ENCODE results near the gene SLC7A6OS.

Gene SLC7A6OS

DNA sequence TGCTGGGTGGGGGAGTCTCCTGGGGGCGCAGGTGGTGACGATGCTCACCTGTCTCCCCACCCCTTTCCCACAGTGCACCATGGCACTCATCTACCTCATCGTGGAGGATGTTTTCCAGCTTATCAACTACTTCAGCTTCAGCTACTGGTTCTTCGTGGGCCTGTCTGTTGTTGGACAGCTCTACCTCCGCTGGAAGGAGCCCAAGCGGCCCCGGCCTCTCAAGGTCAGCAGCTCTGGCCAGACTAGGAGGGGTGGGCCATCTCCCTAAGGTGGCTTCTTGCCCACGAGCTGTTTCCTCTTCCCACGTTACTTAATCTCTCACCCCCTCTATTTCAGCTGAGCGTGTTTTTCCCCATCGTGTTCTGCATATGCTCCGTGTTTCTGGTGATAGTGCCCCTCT lies 14.5 kb downstream of the SLC7A6OS start:
- no peak overlapping the region for H3K27ac ChIP-seq (ENCODE audit: extremely low read depth, low read depth, low read length)
- H3K9me3 ChIP-seq (ENCODE audit: control insufficient read depth, insufficient read depth, low read depth, low read length), result no peaks in the 10 kb centered on the region
- ChIA-PET POLR2A (interaction anchor here (3.6 kb wide), 1 partner anchor 14 kb away, joined by 16 read pairs; the partner anchor contains the start of genes PRMT7 and SLC7A6OS), CTCF (interaction anchor here (1.3 to 8.6 kb wide), 2 partner anchors 10 to 34 kb away, joined by 3 to 65 read pairs; partner anchors contain the start of gene SLC7A6)
- no peak overlapping the region for H3K4me3 ChIP-seq (ENCODE audit: low read depth, low read length)
- H3K4me1 ChIP-seq (ENCODE audit: control insufficient read depth, insufficient read depth, low read length), result no peaks in the 10 kb centered on the region
- TF ChIP-seq REPIN1 (tag by site-specific recombination; IDR thresholded peaks at IDR 0.05; ENCODE audit: low read depth) (no peak), GLI2 (tag by site-specific recombination; IDR thresholded peaks at IDR 0.05; ENCODE audit: borderline replicate concordance, low read depth) (no peak), ZNF202 (tag by site-specific recombination; IDR thresholded peaks at IDR 0.05; ENCODE audit: borderline replicate concordance) (no peak), ZNF785 (tag by site-specific recombination; IDR thresholded peaks at IDR 0.05) (no peak)
- TF ChIP-seq, protein P1, sequence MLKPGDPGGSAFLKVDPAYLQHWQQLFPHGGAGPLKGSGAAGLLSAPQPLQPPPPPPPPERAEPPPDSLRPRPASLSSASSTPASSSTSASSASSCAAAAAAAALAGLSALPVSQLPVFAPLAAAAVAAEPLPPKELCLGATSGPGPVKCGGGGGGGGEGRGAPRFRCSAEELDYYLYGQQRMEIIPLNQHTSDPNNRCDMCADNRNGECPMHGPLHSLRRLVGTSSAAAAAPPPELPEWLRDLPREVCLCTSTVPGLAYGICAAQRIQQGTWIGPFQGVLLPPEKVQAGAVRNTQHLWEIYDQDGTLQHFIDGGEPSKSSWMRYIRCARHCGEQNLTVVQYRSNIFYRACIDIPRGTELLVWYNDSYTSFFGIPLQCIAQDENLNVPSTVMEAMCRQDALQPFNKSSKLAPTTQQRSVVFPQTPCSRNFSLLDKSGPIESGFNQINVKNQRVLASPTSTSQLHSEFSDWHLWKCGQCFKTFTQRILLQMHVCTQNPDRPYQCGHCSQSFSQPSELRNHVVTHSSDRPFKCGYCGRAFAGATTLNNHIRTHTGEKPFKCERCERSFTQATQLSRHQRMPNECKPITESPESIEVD (tag by site-specific recombination; IDR thresholded peaks at IDR 0.05), result no peak
- peaks cover 24 to 91% of the 10 kb centered on the region in 2 experiments for H3K36me3 ChIP-seq (ENCODE audit: control insufficient read depth in 2 of 2, insufficient read depth in 1 of 2, low read length in 2 of 2)

DNA sequence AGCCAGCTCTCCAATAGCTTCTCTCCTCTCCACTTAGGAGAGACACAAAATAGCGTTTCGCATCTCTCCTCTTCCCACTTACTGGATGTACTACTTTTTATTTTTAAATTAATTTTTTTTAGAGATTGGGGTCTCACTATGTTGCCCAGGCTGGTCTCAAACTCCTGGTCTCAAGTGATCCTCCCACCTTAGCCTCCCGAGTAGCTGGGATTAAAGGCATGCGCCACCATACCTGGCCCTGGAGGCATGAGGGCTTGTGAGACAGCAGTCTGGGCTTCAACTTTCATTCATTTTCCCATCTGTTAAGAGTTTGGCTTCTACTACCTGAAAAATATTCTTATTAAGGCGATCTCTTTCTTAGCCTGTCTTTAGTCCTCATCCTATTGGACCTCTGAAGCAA lies 18.3 kb downstream of the SLC7A6OS start:
- H3K4me1 ChIP-seq (ENCODE audit: control insufficient read depth, insufficient read depth, low read length), result no peaks in the 10 kb centered on the region
- H3K9me3 ChIP-seq (ENCODE audit: control insufficient read depth, insufficient read depth, low read depth, low read length), result no peaks in the 10 kb centered on the region
- TF ChIP-seq ZNF561 (tag by site-specific recombination; IDR thresholded peaks at IDR 0.05; ENCODE audit: borderline replicate concordance) (no peak), KLF8 (tag by site-specific recombination; IDR thresholded peaks at IDR 0.05) (no peak), ZNF121 (tag by site-specific recombination; IDR thresholded peaks at IDR 0.05) (peak; percentile 67; the same call in 1 of the 2 replicates), ZNF629 (tag by site-specific recombination; IDR thresholded peaks at IDR 0.05) (no peak)
- H3K4me3 ChIP-seq (ENCODE audit: low read depth, low read length), result no peak overlapping the region
- H3K27ac ChIP-seq (ENCODE audit: extremely low read depth, low read depth, low read length), result no peak overlapping the region
- H3K36me3 ChIP-seq (ENCODE audit: control insufficient read depth in 2 of 2, insufficient read depth in 1 of 2, low read length in 2 of 2), result peaks cover 18 to 77% of the 10 kb centered on the region in 2 experiments; a peak in 2 of 3 replicates
- CTCF ChIA-PET, result interaction anchor here (0.7 to 8.6 kb wide), 2 partner anchors 30 to 72 kb away, joined by 3 to 65 read pairs; partner anchors contain the start of gene SLC7A6
- POLR2A ChIA-PET, result interaction anchor here (0.7 kb wide), 1 partner anchor 18 kb away, joined by 3 read pairs; the partner anchor contains the start of genes PRMT7 and SLC7A6OS

DNA sequence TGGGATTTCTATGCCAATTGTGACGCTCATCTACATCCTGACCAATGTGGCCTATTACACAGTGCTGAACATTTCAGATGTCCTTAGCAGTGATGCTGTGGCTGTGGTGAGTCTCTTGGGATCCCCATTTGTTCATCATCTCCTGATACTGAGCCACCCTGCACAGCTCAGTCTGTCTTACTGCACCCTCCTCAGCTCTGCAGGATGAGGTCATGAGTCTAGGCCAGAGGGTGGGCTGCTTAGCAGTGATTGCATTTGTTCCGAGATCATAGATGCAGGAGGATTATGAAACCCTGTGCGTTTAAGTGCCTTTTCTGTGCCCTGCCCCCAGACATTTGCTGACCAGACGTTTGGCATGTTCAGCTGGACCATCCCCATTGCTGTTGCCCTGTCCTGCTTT lies 19.5 kb downstream of the SLC7A6OS start:
- Histone ChIP-seq H3K4me1 (ENCODE audit: control insufficient read depth, insufficient read depth, low read length) (no peaks in the 10 kb centered on the region), H3K4me3 (ENCODE audit: low read depth, low read length) (no peak overlapping the region), H3K36me3 (ENCODE audit: control insufficient read depth in 2 of 2, insufficient read depth in 1 of 2, low read length in 2 of 2) (peaks cover 20 to 77% of the 10 kb centered on the region in 2 experiments; a peak in 2 of 3 replicates), H3K27ac (ENCODE audit: extremely low read depth, low read depth, low read length) (no peak overlapping the region), H3K9me3 (ENCODE audit: control insufficient read depth, insufficient read depth, low read depth, low read length) (no peaks in the 10 kb centered on the region)
- ChIA-PET POLR2A (no interaction called here), CTCF (interaction anchor here (1.1 kb wide), 1 partner anchor 27 kb away, joined by 4 read pairs; the partner anchor contains the start of gene SLC7A6)
- no peak for TF ChIP-seq IKZF3 (tag by site-specific recombination; IDR thresholded peaks at IDR 0.05)
- TF ChIP-seq, protein P2, sequence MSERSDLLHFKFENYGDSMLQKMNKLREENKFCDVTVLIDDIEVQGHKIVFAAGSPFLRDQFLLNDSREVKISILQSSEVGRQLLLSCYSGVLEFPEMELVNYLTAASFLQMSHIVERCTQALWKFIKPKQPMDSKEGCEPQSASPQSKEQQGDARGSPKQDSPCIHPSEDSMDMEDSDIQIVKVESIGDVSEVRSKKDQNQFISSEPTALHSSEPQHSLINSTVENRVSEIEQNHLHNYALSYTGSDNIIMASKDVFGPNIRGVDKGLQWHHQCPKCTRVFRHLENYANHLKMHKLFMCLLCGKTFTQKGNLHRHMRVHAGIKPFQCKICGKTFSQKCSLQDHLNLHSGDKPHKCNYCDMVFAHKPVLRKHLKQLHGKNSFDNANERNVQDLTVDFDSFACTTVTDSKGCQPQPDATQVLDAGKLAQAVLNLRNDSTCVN (tag by site-specific recombination; optimal IDR thresholded peaks at IDR 0.05), result no peak
- TF ChIP-seq, protein P3, sequence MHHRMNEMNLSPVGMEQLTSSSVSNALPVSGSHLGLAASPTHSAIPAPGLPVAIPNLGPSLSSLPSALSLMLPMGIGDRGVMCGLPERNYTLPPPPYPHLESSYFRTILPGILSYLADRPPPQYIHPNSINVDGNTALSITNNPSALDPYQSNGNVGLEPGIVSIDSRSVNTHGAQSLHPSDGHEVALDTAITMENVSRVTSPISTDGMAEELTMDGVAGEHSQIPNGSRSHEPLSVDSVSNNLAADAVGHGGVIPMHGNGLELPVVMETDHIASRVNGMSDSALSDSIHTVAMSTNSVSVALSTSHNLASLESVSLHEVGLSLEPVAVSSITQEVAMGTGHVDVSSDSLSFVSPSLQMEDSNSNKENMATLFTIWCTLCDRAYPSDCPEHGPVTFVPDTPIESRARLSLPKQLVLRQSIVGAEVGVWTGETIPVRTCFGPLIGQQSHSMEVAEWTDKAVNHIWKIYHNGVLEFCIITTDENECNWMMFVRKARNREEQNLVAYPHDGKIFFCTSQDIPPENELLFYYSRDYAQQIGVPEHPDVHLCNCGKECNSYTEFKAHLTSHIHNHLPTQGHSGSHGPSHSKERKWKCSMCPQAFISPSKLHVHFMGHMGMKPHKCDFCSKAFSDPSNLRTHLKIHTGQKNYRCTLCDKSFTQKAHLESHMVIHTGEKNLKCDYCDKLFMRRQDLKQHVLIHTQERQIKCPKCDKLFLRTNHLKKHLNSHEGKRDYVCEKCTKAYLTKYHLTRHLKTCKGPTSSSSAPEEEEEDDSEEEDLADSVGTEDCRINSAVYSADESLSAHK (tag by site-specific recombination; IDR thresholded peaks at IDR 0.05), result no peak
- no peak for TF ChIP-seq ZNF747 (tag by site-specific recombination; IDR thresholded peaks at IDR 0.05)
- TF ChIP-seq, protein P4, sequence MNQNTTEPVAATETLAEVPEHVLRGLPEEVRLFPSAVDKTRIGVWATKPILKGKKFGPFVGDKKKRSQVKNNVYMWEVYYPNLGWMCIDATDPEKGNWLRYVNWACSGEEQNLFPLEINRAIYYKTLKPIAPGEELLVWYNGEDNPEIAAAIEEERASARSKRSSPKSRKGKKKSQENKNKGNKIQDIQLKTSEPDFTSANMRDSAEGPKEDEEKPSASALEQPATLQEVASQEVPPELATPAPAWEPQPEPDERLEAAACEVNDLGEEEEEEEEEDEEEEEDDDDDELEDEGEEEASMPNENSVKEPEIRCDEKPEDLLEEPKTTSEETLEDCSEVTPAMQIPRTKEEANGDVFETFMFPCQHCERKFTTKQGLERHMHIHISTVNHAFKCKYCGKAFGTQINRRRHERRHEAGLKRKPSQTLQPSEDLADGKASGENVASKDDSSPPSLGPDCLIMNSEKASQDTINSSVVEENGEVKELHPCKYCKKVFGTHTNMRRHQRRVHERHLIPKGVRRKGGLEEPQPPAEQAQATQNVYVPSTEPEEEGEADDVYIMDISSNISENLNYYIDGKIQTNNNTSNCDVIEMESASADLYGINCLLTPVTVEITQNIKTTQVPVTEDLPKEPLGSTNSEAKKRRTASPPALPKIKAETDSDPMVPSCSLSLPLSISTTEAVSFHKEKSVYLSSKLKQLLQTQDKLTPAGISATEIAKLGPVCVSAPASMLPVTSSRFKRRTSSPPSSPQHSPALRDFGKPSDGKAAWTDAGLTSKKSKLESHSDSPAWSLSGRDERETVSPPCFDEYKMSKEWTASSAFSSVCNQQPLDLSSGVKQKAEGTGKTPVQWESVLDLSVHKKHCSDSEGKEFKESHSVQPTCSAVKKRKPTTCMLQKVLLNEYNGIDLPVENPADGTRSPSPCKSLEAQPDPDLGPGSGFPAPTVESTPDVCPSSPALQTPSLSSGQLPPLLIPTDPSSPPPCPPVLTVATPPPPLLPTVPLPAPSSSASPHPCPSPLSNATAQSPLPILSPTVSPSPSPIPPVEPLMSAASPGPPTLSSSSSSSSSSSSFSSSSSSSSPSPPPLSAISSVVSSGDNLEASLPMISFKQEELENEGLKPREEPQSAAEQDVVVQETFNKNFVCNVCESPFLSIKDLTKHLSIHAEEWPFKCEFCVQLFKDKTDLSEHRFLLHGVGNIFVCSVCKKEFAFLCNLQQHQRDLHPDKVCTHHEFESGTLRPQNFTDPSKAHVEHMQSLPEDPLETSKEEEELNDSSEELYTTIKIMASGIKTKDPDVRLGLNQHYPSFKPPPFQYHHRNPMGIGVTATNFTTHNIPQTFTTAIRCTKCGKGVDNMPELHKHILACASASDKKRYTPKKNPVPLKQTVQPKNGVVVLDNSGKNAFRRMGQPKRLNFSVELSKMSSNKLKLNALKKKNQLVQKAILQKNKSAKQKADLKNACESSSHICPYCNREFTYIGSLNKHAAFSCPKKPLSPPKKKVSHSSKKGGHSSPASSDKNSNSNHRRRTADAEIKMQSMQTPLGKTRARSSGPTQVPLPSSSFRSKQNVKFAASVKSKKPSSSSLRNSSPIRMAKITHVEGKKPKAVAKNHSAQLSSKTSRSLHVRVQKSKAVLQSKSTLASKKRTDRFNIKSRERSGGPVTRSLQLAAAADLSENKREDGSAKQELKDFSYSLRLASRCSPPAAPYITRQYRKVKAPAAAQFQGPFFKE (tag by site-specific recombination; IDR thresholded peaks at IDR 0.05; ENCODE audit: borderline replicate concordance), result no peak
- TF ChIP-seq, protein P5, sequence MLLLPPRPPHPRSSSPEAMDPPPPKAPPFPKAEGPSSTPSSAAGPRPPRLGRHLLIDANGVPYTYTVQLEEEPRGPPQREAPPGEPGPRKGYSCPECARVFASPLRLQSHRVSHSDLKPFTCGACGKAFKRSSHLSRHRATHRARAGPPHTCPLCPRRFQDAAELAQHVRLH (tag by site-specific recombination; IDR thresholded peaks at IDR 0.05), result no peak
- TF ChIP-seq, protein P6, sequence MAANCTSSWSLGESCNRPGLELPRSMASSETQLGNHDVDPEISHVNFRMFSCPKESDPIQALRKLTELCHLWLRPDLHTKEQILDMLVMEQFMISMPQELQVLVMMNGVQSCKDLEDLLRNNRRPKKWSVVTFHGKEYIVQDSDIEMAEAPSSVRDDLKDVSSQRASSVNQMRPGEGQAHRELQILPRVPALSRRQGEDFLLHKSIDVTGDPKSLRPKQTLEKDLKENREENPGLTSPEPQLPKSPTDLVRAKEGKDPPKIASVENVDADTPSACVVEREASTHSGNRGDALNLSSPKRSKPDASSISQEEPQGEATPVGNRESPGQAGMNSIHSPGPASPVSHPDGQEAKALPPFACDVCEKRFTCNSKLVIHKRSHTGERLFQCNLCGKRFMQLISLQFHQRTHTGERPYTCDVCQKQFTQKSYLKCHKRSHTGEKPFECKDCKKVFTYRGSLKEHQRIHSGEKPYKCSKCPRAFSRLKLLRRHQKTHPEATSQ (tag by site-specific recombination; IDR thresholded peaks at IDR 0.05), result no peak
- no peak for TF ChIP-seq ZNF211 (tag by site-specific recombination; IDR thresholded peaks at IDR 0.05; ENCODE audit: low read depth)

All from HEK293 (cell line).